Islet of Langerhans (tissue), 1 donor: Measurements from ENCODE around the gene MUC6.
"Not testable (repeated sequence)": the region's sequence is repeated elsewhere in the genome, so short reads cannot be mapped to it uniquely, and the experiment has no call there.

Experiments
- FAIRE-seq: peaks from one replicate; lab custom pipeline; 2011; peaks lifted over from hg19 to GRCh38; lab: Jason Lieb, UNC

Gene MUC6

GRCh38 chr11:984546-984945 is 52.0 kb downstream of the MUC6 start:
- FAIRE-seq: no peak

GRCh38 chr11:981764-982163 is 54.8 kb downstream of the MUC6 start:
- no peak for FAIRE-seq

GRCh38 chr11:980438-981357 is 55.8 kb downstream of the MUC6 start:
- no peak for FAIRE-seq

GRCh38 chr11:978781-979180 is 57.7 kb downstream of the MUC6 start:
- no peak for FAIRE-seq

- no peak for FAIRE-seq
These were observed 58.4 kb downstream of the MUC6 start for GRCh38 chr11:977830-978720.

- FAIRE-seq: no peak
These were observed 59.9 kb downstream of the MUC6 start for GRCh38 chr11:976431-977160.

- no peak for FAIRE-seq
These were observed 60.7 kb downstream of the MUC6 start for GRCh38 chr11:975827-976226.

- not testable (repeated sequence) for FAIRE-seq
These were observed 61.1 kb downstream of the MUC6 start for GRCh38 chr11:975376-975775.

GRCh38 chr11:973237-973636 is 63.3 kb downstream of the MUC6 start:
- no peak for FAIRE-seq

- FAIRE-seq: no peak
These were observed 63.9 kb downstream of the MUC6 start for GRCh38 chr11:972523-973211.

- no peak for FAIRE-seq
These were observed 64.7 kb downstream of the MUC6 start for GRCh38 chr11:971731-972365.

- FAIRE-seq: no peak
These were observed 65.3 kb downstream of the MUC6 start for GRCh38 chr11:971092-971690.

- no peak for FAIRE-seq
These were observed 66.1 kb downstream of the MUC6 start for GRCh38 chr11:970319-970871.

GRCh38 chr11:969651-970205 is 66.8 kb downstream of the MUC6 start:
- FAIRE-seq: no peak

- FAIRE-seq: no peak
These were observed 67.7 kb downstream of the MUC6 start for GRCh38 chr11:968822-969221.

- FAIRE-seq: no peak
These were observed 68.3 kb downstream of the MUC6 start for GRCh38 chr11:967995-968751.

GRCh38 chr11:965206-965775 is 71.2 kb downstream of the MUC6 start:
- FAIRE-seq: no peak

- FAIRE-seq: no peak
These were observed 72.7 kb downstream of the MUC6 start for GRCh38 chr11:963852-964251.
